ENCODE measurements around the gene GPC4.

GRCh38 chrX:133350751-133351150, 64.5 kb downstream of the GPC4 start:
- TF ChIP-seq CTCF (conservative IDR thresholded peaks at IDR 0.05 in 1 of 2, IDR thresholded peaks at IDR 0.05 in 1 of 2; ENCODE audit: low read depth in 1 of 2, low read length in 2 of 2) (no peak), EZH2 (IDR thresholded peaks at IDR 0.05; ENCODE audit: low read length, missing control alignments) (no peak)

Measured in fibroblast of lung (primary cell).